ENCODE data around the gene PTPRD. TPM values are rescaled to one million over a fixed set of nuclear protein-coding genes. Genes with fewer than 3 reads are reported as not detected.

Gene PTPRD
- total and polyA plus RNA-seq, 9 of the 15 experiments (the other 6 are each of a cell fraction or from before 2014, with no cell fraction given), result 0.11 TPM; not detected in 8

- BruUV-seq (replicated peaks), result no TSS peak
- ChIA-PET POLR2A (no interaction called here), CTCF (ENCODE audit: low intra/inter-chr PET ratio) (no interaction called here)
- Histone ChIP-seq H3K36me3 (ENCODE audit: control insufficient read depth, insufficient read depth, low read length) (no peaks in the 10 kb centered on the region), H4K20me1 (replicated peaks; ENCODE audit: control insufficient read depth, insufficient read depth, low read length) (no peaks in the 10 kb centered on the region), H3K9me3 (replicated peaks; ENCODE audit: control insufficient read depth, insufficient read depth, low read depth, low read length) (no peaks in the 10 kb centered on the region), H2AFZ (ENCODE audit: low read depth, low read length) (no peak overlapping the region), H3K4me3 (no peak overlapping the region), H3K9me1 (ENCODE audit: control insufficient read depth, insufficient read depth, low read length) (no peaks in the 10 kb centered on the region), H3K4me2 (ENCODE audit: insufficient read depth, low read length) (no peak overlapping the region), H3K27ac (ENCODE audit: extremely low read depth, low read depth, low read length) (no peak overlapping the region), H3K79me2 (ENCODE audit: control insufficient read depth, insufficient read depth, low read length) (no peaks in the 10 kb centered on the region), H3K9ac (ENCODE audit: insufficient read depth in 1 of 2, low read depth in 2 of 2, low read length in 2 of 2) (no peak overlapping the region), H3K27me3 (ENCODE audit: control insufficient read depth in 2 of 2, insufficient read depth in 2 of 2, low read length in 2 of 2) (no peaks in the 10 kb centered on the region), H3K4me1 (replicated peaks in 1 of 2; ENCODE audit: control insufficient read depth in 2 of 2, insufficient read depth in 2 of 2, low read length in 2 of 2) (no peaks in the 10 kb centered on the region)
- intact Hi-C loops (cut with micrococcal nuclease) (no loop called here), in situ Hi-C loops (cut with MboI) (no loop called here)
- FAIRE-seq (no peak), ATAC-seq (no peak), DNase-seq (ENCODE audit: extremely low read depth in 1 of 4, low spot score in 3 of 4) (no peak)
- 0% methylated on average over 4 of the region's 5 CpGs for WGBS (ENCODE audit: insufficient coverage, low coverage, missing lambda C conversion rate)
- TF ChIP-seq CTCFL (IDR thresholded peaks at IDR 0.05; ENCODE audit: borderline replicate concordance, insufficient read depth, low read depth, low read length, poor library complexity, severe bottlenecking) (no peak), ETS1 (conservative IDR thresholded peaks at IDR 0.05; ENCODE audit: control insufficient read depth, low read depth, low read length) (no peak), ZNF785 (CRISPR knock-in tag; IDR thresholded peaks at IDR 0.05) (no peak), E2F6 (IDR thresholded peaks at IDR 0.05; ENCODE audit: borderline replicate concordance in 1 of 2, extremely low read depth in 1 of 2, insufficient read depth in 1 of 2, insufficient read length in 1 of 2, low read depth in 1 of 2, low read length in 1 of 2, poor library complexity in 1 of 2, severe bottlenecking in 1 of 2) (no peak), ETV1 (tag; conservative IDR thresholded peaks at IDR 0.05; ENCODE audit: low read depth) (no peak), ATF1 (CRISPR knock-in tag; IDR thresholded peaks at IDR 0.05) (no peak), ATF1 (tag; IDR thresholded peaks at IDR 0.05) (no peak), UBTF (IDR thresholded peaks at IDR 0.05; ENCODE audit: borderline replicate concordance in 1 of 2, low read depth in 2 of 2, low read length in 2 of 2) (no peak), ZNF274 (IDR thresholded peaks at IDR 0.05; ENCODE audit: borderline replicate concordance, low read depth, low read length) (no peak), MCM3 (IDR thresholded peaks at IDR 0.05) (no peak), ARID3A (IDR thresholded peaks at IDR 0.05; ENCODE audit: borderline replicate concordance, low read depth, low read length) (no peak), IRF2 (CRISPR knock-in tag; IDR thresholded peaks at IDR 0.05) (no peak), BACH1 (tag; IDR thresholded peaks at IDR 0.05) (no peak), RFX1 (IDR thresholded peaks at IDR 0.05) (no peak), ZNF282 (CRISPR knock-in tag; IDR thresholded peaks at IDR 0.05) (no peak)
These were observed 1876.0 kb downstream of the PTPRD start for GRCh38 chr9:8736805-8737204.
